Fibroblast of villous mesenchyme (primary cell): ENCODE results near the gene NPHP3. TPM values are rescaled to one million over a fixed set of nuclear protein-coding genes. Genes with fewer than 3 reads are reported as not detected.
A peak's percentile ranks its signal among the peaks of the same experiment; 100 is the strongest.

Source experiments
- DNase-seq: peaks from one replicate; pipeline ENCODE4 v3.0.0-alpha.2; 2010; ENCODE audit warnings: low read depth
- H3K4me3 ChIP-seq: 2 replicates; pipeline ENCODE4 v1.5.1; 2011; ENCODE audit warnings: low read depth, mild to moderate bottlenecking, low read length
- total RNA-seq: library from RNA; depleted of rRNA; stranded (reverse); fragments of >200 nt; gene quantifications from 2 replicates; pipeline ENCODE4 v1.2.3, GENCODE V29; 2012
- TF ChIP-seq, protein P1 (sequence below): IDR thresholded peaks from 2 replicates; pipeline ENCODE4 v1.5.1; 2012; ENCODE audit warnings: low read depth, mild to moderate bottlenecking, low read length; ENCODE audit not compliant: insufficient read depth

The NPHP3 gene
- total RNA-seq, 1 donor, result 36.3 TPM

GRCh38 chr3:132662212-132662611 is 60.0 kb downstream of the NPHP3 start:
- no peak overlapping the region for H3K4me3 ChIP-seq
- DNase-seq, result no peak
- TF ChIP-seq, protein P1, sequence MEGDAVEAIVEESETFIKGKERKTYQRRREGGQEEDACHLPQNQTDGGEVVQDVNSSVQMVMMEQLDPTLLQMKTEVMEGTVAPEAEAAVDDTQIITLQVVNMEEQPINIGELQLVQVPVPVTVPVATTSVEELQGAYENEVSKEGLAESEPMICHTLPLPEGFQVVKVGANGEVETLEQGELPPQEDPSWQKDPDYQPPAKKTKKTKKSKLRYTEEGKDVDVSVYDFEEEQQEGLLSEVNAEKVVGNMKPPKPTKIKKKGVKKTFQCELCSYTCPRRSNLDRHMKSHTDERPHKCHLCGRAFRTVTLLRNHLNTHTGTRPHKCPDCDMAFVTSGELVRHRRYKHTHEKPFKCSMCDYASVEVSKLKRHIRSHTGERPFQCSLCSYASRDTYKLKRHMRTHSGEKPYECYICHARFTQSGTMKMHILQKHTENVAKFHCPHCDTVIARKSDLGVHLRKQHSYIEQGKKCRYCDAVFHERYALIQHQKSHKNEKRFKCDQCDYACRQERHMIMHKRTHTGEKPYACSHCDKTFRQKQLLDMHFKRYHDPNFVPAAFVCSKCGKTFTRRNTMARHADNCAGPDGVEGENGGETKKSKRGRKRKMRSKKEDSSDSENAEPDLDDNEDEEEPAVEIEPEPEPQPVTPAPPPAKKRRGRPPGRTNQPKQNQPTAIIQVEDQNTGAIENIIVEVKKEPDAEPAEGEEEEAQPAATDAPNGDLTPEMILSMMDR, result no peak

DNA sequence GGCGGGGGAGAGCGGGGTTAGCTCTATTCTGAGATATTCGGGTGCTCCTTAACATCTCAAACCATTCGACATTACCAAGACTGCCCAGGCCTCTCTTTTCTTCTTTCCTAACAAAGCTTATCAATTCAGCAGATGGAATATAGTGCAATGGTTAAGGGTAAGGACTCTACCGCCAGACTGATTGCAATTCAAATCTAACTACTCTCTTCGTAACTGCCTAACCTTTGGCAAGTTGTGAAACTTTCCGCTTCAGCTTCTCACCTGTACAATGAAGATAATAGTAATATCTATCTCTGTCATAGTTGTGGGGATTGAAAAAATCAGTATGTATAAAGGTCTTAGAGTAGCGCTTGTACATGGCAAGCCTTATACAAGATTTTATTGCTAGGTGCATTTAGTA is 61.1 kb downstream of the NPHP3 start:
- peak overlapping the region; percentile 87 for H3K4me3 ChIP-seq
- no peak for DNase-seq
- TF ChIP-seq, protein P1, result no peak

DNA sequence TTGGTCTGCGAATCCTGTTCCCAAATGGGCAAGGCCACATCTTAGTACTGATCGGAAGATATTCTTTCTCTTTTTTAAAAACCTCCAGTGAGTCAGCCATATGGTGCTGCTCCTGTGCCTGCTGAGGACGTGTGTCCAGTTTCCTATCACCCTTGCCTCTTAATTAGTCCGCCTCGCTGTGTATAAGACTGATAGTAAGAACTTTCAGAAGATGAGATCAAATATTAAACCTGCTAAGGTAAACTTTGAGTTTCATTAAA is 61.5 kb downstream of the NPHP3 start:
- DNase-seq, result peak; percentile 31
- H3K4me3 ChIP-seq, result peak overlapping the region; percentile 87
- TF ChIP-seq, protein P1, result no peak

DNA sequence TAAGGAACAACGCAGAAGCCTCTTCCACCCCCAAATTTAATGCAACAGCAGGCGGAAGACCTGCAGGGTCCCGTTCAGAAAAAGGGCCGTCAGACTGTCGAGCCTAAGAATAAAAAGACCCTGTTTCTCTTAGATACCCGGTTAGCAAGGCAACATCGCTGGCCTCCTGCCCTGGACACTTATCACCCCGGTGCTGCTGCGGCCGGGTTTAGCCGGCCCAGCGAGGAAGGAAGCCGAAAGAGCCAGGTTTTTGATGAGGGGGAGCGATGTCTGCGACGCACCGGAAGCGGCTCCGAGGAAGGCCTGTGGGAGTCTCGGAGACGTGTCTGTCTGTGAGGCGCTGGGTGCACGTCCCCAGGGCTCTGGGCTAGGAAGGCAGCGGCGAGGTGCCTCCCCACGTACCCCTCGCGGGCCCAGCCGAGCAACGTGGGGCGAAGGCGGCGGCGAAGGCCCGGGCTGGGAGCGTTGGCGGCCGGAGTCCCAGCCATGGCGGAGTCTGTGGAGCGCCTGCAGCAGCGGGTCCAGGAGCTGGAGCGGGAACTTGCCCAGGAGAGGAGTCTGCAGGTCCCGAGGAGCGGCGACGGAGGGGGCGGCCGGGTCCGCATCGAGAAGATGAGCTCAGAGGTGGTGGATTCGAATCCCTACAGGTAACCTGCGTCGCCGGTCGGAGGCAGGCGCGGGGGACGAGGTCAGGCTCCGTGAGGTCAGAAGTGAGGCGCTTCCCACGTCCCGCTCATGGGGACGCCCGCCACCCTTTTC is 62.0 kb downstream of the NPHP3 start, which contains the start of gene UBA5:
TSS of gene UBA5 (plus strand) at position 278 of the 759 bp plus-strand sequence. CDS start at position 487, 209 bp downstream.
- peak within 1 kb of the TSS; percentile 87 for H3K4me3 ChIP-seq
- DNase-seq, result peak; percentile 70
- TF ChIP-seq, protein P1, result no peak

GRCh38 chr3:132659365-132660051 is 62.7 kb downstream of the NPHP3 start, which contains the start of gene ACAD11:
Gene ACAD11 (minus strand): TSS chr3:132659809. CDS start chr3:132659751, 58 bp downstream.
- peak; percentile 80 for DNase-seq
- peak within 1 kb of the TSS; percentile 87 for H3K4me3 ChIP-seq
- TF ChIP-seq, protein P1, result peak; percentile 82

- TF ChIP-seq, protein P1, result no peak
- H3K4me3 ChIP-seq, result peak overlapping the region; percentile 87
- DNase-seq, result no peak
These were observed 63.2 kb downstream of the NPHP3 start for GRCh38 chr3:132659000-132659364.
